Kasumi-1 (cell line): ENCODE measurements around the gene METRNL.
"Not testable (repeated sequence)": the region's sequence is repeated elsewhere in the genome, so short reads cannot be mapped to it uniquely, and the experiment has no call there.

ENCODE experiments used
- DNase-seq, 2 experiments: peaks; one replicate each; lab custom pipeline; 2025; lab: John Stamatoyannopoulos, UW

Gene METRNL

GRCh38 chr17:83122834-83123233 is 43.4 kb downstream of the METRNL start:
- no peak for DNase-seq

- DNase-seq = no peak
Observed at GRCh38 chr17:83123896-83124801, 44.7 kb downstream of the METRNL start.

- peak; percentile 56 to 57 for DNase-seq
Observed at GRCh38 chr17:83124871-83125514, 45.6 kb downstream of the METRNL start.

DNA sequence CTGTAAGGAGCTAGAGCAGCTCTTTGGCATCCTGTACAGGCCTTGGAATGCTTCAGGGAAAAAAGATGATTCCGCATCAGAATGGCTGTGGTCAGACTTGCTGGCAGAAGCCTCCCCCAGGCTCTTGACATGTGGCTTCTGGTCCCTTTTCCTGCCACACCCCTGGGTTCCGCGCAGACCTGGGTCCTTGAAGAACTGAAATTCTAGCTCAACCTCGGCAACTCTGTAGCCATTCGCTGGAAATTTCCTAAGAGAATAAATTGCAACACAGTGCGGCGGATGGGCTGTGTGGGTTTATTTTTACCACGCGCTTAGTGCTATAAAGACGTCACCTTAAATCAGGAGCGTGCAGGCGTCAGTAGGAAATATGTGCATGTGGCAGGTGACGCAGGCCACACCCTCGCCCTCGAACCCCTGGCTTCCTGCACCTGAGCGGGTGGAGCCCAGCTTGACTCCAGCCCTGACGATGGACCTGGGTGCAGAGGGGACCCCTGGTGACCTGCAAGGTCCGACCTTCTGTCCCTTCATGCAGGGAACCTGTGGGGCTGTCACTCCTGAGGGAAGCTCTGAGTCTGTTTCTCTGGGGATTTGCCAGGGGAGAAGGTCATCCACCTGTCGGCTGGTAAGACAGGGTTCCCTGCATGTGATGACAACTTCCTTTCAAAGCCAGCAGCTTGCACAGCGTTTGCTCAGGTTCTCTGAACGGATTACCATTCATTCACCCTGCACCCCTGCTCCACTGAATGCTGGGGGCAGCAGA is 46.3 kb downstream of the METRNL start:
- peak; percentile 74 to 78 for DNase-seq

- no peak for DNase-seq
Observed at GRCh38 chr17:83126275-83126811, 46.9 kb downstream of the METRNL start.

- no peak for DNase-seq
Observed at GRCh38 chr17:83127431-83128160, 48.2 kb downstream of the METRNL start.

GRCh38 chr17:83128306-83129240 is 49.2 kb downstream of the METRNL start:
- no peak for DNase-seq

GRCh38 chr17:83129676-83130075 is 50.3 kb downstream of the METRNL start:
- DNase-seq = no peak

DNA sequence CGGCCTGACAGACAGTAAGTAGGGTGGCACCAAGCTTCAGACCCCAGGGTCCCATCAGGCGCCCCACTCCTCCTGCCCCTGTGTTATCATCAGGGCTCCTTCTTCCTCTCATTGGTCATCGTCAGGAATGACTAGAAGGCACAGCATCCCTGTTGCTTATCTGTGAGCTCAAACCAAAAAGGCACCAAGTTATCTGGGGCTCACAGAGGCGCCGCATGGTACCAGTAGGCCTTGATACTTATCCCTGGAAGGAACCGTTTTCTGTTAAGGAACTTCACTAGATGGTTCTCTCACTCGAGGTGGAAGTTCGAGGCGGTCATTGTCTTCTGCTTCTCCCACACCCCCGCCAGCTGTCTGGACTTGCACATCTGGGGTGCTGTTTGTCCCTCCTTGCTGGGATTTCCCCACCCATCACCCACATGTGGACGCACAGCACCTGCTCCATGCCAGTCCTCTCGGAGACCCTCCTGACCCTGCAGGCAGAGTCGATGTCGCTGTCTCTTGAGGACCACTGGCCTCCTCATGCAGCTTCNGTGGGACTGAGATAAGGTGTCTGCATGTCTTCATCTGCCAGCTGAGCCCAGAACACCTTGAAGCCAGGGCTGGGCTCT is 52.1 kb downstream of the METRNL start:
- no peak for DNase-seq

GRCh38 chr17:83132251-83133081 is 53.1 kb downstream of the METRNL start:
- no peak for DNase-seq

DNA sequence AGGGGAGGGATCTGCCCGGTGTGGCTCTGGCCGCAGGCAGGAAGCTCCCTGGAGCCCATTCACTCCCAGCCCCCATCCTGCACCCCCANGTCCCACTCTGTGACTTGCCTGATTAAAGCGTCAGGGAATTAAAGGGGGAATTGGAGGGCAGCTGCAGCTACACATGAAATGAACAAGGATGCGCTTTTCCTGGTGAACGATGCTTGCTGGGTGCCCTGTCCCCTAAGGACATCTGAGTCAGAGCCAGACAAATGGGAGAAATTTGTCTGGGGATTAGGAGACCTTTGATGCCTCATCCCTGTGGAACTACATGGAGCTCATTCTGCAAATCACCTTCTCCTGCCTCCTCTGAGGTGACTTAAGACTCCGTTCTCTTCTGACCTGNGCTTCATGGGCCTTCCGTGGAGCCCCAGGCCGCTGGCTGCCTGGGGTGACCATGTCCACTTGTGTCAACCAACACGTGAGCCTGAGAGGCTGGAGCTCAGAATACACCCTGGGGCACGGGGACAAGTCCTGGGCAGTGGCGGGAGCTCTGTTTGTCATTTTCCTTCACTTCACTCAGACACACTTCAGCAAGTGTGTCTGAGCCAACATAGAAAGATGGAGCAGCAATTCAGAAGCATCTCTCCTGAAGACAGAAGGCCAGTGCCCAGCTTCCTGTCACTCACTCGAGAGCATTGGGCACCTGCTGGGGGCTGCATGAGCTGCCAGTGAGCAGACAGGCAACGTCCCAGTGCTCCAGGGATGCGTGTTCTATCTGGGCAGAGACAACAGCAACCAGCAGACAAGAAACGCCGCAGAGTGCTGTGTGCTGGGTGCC is 54.1 kb downstream of the METRNL start:
- DNase-seq = no peak

DNA sequence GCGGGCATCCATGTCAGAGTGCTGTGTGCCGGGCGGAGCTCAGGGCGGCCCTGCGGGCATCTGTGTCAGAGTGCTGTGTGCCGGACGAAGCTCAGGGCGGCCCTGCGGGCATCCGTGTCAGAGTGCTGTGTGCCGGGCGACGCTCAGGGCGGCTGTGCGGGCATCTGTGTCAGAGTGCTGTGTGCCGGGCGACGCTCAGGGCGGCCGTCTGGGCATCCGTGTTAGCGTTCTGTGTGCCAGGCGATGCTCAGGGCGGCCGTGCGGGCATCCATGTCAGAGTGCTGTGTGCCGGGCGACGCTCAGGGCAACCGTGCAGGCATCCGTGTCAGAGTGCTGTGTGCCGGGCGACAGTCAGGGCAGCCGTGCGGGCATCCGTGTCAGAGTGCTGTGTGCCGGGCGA is 55.0 kb downstream of the METRNL start:
- DNase-seq = not testable (repeated sequence)

GRCh38 chr17:83135692-83136091 is 56.3 kb downstream of the METRNL start:
- no peak for DNase-seq

DNA sequence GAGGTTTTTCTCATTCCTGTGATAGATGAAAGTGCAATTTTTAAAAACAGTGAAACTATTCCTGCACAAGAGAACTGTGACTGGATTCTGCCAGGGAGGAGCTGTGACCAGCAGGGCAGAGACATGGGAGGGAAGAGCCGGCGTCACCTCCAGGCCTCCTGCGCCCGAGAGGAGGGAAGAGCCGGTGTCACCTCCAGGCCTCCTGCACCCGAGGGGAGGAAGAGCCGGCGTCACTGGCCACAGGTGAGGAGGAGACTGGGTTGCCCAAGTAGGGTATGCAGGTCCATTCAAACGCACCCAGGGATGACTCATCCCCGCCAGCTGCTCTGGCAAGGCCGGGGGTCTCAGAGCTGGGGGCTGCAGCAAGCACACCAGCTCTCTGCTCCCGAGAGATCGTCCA is 56.7 kb downstream of the METRNL start:
- DNase-seq = no peak

- DNase-seq = no peak
Observed at GRCh38 chr17:83136931-83137330, 57.5 kb downstream of the METRNL start.

DNA sequence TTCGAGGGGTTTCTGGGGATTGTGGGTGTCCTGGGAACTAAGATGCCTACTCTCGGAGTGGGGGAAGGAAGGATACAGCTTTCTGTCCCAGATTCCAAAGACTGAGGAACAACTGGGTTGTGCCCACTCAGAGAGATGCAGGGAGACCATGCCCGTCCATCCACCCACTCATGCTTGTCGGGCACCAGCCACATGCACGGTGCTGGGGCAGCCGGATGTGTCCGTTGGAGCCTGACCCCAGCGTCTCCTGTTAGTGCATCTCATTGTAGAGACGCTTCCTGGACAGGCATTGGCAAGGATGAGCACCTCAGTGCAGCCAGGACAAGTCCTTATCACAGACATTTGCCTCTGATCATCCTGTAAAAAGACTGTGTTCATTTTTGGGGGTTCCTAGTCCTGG is 58.1 kb downstream of the METRNL start:
- DNase-seq = no peak

DNA sequence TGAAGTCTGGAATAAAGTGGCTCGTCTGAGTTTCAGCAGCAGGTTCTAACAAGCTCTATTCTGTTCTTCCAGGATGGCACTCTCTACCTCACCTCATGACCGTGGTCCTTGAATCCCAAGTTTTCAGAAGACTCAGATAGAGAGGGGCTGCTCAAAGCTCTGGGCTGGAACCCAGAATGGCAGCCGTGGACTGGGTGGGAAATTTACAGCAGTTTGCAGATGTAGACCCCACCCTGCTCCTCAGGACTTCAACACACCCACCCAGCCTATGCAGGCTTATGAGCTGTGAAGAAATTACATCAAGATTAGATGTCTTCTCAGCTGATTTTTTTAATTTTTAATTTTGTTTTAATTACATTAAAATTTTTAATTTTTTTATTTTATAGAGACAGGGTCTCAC is 59.4 kb downstream of the METRNL start:
- DNase-seq = no peak

GRCh38 chr17:83139541-83140248 is 60.3 kb downstream of the METRNL start:
- DNase-seq = not testable (repeated sequence)
